Measurements from ENCODE around the gene SPRY4.

The SPRY4 gene

DNA sequence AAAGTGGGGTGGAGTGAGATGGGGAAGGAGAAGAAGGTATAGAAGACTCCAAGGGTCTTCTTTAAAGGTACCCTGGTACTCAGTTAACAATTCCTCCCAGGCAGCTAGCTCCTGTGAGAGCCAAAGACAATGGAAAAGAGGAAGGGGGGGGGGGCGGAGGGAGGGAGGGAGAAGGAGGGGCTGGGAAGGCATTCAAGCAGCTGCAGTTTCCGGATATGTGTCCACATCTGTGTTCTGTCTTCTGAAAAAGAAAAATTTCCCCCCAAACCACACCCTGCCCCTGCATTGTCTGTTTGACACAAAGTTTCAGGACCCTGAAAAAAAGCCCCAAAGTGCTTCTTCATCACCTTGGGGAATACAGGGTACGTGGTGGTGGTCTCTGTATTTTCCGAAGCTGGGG, 11.1 kb downstream of the SPRY4 start:
- Histone ChIP-seq H3K27me3 (ENCODE audit: insufficient read depth, poor library complexity, severe bottlenecking) (peaks cover 4% of the 10 kb centered on the region), H3K27ac (replicated peaks) (no peak overlapping the region), H3K4me3 (replicated peaks; ENCODE audit: insufficient read depth, low read length) (no peak overlapping the region)
- TF ChIP-seq, protein P1, sequence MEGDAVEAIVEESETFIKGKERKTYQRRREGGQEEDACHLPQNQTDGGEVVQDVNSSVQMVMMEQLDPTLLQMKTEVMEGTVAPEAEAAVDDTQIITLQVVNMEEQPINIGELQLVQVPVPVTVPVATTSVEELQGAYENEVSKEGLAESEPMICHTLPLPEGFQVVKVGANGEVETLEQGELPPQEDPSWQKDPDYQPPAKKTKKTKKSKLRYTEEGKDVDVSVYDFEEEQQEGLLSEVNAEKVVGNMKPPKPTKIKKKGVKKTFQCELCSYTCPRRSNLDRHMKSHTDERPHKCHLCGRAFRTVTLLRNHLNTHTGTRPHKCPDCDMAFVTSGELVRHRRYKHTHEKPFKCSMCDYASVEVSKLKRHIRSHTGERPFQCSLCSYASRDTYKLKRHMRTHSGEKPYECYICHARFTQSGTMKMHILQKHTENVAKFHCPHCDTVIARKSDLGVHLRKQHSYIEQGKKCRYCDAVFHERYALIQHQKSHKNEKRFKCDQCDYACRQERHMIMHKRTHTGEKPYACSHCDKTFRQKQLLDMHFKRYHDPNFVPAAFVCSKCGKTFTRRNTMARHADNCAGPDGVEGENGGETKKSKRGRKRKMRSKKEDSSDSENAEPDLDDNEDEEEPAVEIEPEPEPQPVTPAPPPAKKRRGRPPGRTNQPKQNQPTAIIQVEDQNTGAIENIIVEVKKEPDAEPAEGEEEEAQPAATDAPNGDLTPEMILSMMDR (IDR thresholded peaks at IDR 0.05; ENCODE audit: insufficient read depth, low read length), result no peak
- TF ChIP-seq GABPA (IDR thresholded peaks at IDR 0.05; ENCODE audit: low read depth) (no peak), POLR2AphosphoS5 (IDR thresholded peaks at IDR 0.05; ENCODE audit: low read depth) (no peak), SPI1 (IDR thresholded peaks at IDR 0.05; ENCODE audit: borderline replicate concordance, low read depth) (no peak)
- TF ChIP-seq, protein P2, sequence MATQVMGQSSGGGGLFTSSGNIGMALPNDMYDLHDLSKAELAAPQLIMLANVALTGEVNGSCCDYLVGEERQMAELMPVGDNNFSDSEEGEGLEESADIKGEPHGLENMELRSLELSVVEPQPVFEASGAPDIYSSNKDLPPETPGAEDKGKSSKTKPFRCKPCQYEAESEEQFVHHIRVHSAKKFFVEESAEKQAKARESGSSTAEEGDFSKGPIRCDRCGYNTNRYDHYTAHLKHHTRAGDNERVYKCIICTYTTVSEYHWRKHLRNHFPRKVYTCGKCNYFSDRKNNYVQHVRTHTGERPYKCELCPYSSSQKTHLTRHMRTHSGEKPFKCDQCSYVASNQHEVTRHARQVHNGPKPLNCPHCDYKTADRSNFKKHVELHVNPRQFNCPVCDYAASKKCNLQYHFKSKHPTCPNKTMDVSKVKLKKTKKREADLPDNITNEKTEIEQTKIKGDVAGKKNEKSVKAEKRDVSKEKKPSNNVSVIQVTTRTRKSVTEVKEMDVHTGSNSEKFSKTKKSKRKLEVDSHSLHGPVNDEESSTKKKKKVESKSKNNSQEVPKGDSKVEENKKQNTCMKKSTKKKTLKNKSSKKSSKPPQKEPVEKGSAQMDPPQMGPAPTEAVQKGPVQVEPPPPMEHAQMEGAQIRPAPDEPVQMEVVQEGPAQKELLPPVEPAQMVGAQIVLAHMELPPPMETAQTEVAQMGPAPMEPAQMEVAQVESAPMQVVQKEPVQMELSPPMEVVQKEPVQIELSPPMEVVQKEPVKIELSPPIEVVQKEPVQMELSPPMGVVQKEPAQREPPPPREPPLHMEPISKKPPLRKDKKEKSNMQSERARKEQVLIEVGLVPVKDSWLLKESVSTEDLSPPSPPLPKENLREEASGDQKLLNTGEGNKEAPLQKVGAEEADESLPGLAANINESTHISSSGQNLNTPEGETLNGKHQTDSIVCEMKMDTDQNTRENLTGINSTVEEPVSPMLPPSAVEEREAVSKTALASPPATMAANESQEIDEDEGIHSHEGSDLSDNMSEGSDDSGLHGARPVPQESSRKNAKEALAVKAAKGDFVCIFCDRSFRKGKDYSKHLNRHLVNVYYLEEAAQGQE (IDR thresholded peaks at IDR 0.05; ENCODE audit: insufficient replicate concordance, low read depth), result no peak
- no peak for DNase-seq (ENCODE audit: low read depth in 1 of 2, low spot score in 1 of 2)

DNA sequence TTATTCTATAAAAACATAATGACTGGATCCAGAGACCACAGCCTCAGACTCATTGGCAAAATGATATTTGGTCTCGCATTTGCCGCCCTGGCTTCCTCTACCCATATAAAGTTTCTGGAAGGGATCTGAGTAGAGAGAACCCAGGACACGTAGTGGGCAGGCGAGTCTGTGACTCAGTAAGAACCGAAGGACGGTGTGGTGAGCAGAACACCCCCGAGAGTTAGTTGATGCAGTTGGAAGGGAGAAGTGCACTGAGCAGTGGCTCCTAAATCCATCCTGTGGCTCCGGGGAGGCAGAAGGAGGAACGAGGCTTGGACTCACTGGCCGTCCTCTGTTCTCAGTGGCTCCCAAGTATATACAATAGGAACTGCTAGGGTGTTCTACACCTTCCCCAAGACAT, 11.5 kb downstream of the SPRY4 start:
- no peak overlapping the region for H3K27ac ChIP-seq (replicated peaks)
- no peak for DNase-seq (ENCODE audit: low read depth in 1 of 2, low spot score in 1 of 2)
- H3K4me3 ChIP-seq (replicated peaks; ENCODE audit: insufficient read depth, low read length), result no peak overlapping the region
- H3K27me3 ChIP-seq (ENCODE audit: insufficient read depth, poor library complexity, severe bottlenecking), result peaks cover 4% of the 10 kb centered on the region
- TF ChIP-seq POLR2AphosphoS5 (IDR thresholded peaks at IDR 0.05; ENCODE audit: low read depth), result no peak
- no peak for TF ChIP-seq SPI1 (IDR thresholded peaks at IDR 0.05; ENCODE audit: borderline replicate concordance, low read depth)
- TF ChIP-seq GABPA (IDR thresholded peaks at IDR 0.05; ENCODE audit: low read depth), result no peak
- TF ChIP-seq, protein P1 (IDR thresholded peaks at IDR 0.05; ENCODE audit: insufficient read depth, low read length), result no peak
- TF ChIP-seq, protein P2 (IDR thresholded peaks at IDR 0.05; ENCODE audit: insufficient replicate concordance, low read depth), result no peak

DNA sequence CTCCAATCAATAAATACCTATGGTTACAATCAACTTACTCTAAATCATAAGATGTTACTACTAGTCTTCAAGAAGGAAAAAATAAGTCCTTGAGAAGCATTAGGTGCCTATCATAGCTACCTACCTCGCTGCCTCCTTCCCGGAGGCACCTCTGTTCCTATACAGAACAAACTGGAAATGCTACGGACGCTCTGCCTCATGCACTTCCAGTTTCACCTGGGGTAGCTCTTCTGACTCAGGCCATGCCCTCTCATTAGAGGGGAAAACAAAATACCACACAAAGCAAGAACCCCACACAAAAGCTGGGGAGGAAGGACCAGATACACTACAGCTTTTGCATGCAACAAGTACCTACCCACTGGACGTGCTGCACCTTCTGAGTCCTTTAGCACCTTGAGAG, 12.4 kb downstream of the SPRY4 start:
- TF ChIP-seq GABPA (IDR thresholded peaks at IDR 0.05; ENCODE audit: low read depth), result no peak
- TF ChIP-seq POLR2AphosphoS5 (IDR thresholded peaks at IDR 0.05; ENCODE audit: low read depth), result no peak
- TF ChIP-seq, protein P2 (IDR thresholded peaks at IDR 0.05; ENCODE audit: insufficient replicate concordance, low read depth), result no peak
- TF ChIP-seq, protein P1 (IDR thresholded peaks at IDR 0.05; ENCODE audit: insufficient read depth, low read length), result no peak
- no peak for TF ChIP-seq SPI1 (IDR thresholded peaks at IDR 0.05; ENCODE audit: borderline replicate concordance, low read depth)
- Histone ChIP-seq H3K4me3 (replicated peaks; ENCODE audit: insufficient read depth, low read length) (no peak overlapping the region), H3K27me3 (ENCODE audit: insufficient read depth, poor library complexity, severe bottlenecking) (peaks cover 4% of the 10 kb centered on the region), H3K27ac (replicated peaks) (no peak overlapping the region)
- DNase-seq (ENCODE audit: low read depth in 1 of 2, low spot score in 1 of 2), result no peak
